Measurements from ENCODE around the gene CAPS.
A peak's percentile ranks its signal among the peaks of the same experiment; 100 is the strongest.

Gene CAPS

GRCh38 chr19:5893907-5894703 lies 19.9 kb upstream of the CAPS start:
- no peak for TF ChIP-seq ZFX (IDR thresholded peaks at IDR 0.05; ENCODE audit: borderline replicate concordance)
- no peak overlapping the region for H3K27ac ChIP-seq

DNA sequence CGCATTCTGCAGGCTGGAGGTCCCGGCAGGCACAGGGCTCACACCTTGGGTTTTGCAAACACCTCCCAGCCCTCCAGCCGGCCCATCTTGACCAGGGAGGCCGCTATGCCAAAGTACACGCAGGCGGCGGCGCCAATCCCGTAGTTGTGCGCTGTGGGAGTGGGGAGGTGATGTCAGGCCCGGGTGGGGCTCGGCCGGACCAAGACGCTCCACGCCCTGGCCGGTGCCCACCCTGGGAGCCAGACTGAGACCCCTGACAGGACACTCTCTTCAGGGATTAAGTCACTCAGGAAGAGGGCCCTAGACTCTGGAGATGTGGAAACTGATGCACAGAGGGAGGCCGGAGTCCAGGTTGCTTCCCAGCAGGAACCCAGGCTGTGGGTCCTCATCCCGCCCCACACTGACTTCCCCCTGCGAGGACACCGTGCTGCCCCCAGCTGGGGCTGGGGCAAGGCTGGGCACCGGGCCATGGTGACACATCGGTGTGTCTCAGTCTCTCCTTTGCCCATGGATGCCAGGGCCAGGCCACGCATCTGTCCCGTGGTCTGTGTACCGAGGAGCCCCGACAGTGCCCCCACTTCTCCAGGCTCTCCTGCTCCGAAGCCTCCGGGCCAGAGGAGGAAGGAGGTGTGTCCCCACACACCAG lies 19.2 kb upstream of the CAPS start:
- H3K27ac ChIP-seq, result no peak overlapping the region
- TF ChIP-seq ZFX (IDR thresholded peaks at IDR 0.05; ENCODE audit: borderline replicate concordance) (no peak), CTCF (IDR thresholded peaks at IDR 0.05) (no peak)

DNA sequence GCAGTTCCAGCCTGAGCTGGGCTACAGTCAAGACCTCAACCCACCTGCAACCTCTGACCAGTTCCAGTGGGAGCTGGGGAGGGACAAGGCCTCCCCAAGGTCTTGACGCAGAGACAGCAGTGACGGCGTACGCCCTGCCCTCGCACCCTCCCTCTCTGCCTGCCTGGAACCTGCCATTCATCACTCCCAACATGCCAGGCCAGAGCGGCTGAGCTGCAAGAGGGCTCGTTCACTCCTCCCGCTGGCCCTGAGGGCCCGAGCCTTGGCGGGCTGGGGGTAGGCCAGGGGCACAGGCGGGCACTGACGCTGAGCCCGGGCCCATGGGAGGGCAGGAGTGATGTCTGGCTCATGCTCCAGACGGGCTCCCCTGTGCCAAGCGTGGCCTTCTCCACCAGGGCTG lies 18.6 kb upstream of the CAPS start:
- H3K27ac ChIP-seq, result no peak overlapping the region
- TF ChIP-seq ZFX (IDR thresholded peaks at IDR 0.05; ENCODE audit: borderline replicate concordance) (no peak), CTCF (IDR thresholded peaks at IDR 0.05) (no peak)

- no peak for TF ChIP-seq CTCF (IDR thresholded peaks at IDR 0.05)
- no peak for TF ChIP-seq ZFX (IDR thresholded peaks at IDR 0.05; ENCODE audit: borderline replicate concordance)
- H3K27ac ChIP-seq, result no peak overlapping the region
Observed at GRCh38 chr19:5895890-5896289, 18.2 kb upstream of the CAPS start.

GRCh38 chr19:5896365-5897076 lies 17.5 kb upstream of the CAPS start:
- no peak overlapping the region for H3K27ac ChIP-seq

GRCh38 chr19:5897189-5897969 lies 16.7 kb upstream of the CAPS start:
- TF ChIP-seq ZFX (IDR thresholded peaks at IDR 0.05; ENCODE audit: borderline replicate concordance) (no peak), CTCF (IDR thresholded peaks at IDR 0.05) (peak; percentile 29)
- no peak overlapping the region for H3K27ac ChIP-seq

More at GRCh38 chr19:5896365-5897076, 17.5 kb upstream of the CAPS start:
- no peak for TF ChIP-seq CTCF (IDR thresholded peaks at IDR 0.05)
- no peak for TF ChIP-seq ZFX (IDR thresholded peaks at IDR 0.05; ENCODE audit: borderline replicate concordance)
